Smooth muscle cell of the pulmonary artery (primary cell): Measurements from ENCODE around the gene GCLM. TPM values are rescaled to one million over a fixed set of nuclear protein-coding genes. Genes with fewer than 3 reads are reported as not detected.

ENCODE experiments used
- total RNA-seq: library from RNA; depleted of rRNA; stranded (reverse); fragments of >200 nt; gene quantifications from 2 replicates; pipeline ENCODE4 v1.2.3, GENCODE V29; 2014

GCLM gene, protein sequence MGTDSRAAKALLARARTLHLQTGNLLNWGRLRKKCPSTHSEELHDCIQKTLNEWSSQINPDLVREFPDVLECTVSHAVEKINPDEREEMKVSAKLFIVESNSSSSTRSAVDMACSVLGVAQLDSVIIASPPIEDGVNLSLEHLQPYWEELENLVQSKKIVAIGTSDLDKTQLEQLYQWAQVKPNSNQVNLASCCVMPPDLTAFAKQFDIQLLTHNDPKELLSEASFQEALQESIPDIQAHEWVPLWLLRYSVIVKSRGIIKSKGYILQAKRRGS
- 20.9 and 31.1 TPM in 2 replicates for total RNA-seq

DNA sequence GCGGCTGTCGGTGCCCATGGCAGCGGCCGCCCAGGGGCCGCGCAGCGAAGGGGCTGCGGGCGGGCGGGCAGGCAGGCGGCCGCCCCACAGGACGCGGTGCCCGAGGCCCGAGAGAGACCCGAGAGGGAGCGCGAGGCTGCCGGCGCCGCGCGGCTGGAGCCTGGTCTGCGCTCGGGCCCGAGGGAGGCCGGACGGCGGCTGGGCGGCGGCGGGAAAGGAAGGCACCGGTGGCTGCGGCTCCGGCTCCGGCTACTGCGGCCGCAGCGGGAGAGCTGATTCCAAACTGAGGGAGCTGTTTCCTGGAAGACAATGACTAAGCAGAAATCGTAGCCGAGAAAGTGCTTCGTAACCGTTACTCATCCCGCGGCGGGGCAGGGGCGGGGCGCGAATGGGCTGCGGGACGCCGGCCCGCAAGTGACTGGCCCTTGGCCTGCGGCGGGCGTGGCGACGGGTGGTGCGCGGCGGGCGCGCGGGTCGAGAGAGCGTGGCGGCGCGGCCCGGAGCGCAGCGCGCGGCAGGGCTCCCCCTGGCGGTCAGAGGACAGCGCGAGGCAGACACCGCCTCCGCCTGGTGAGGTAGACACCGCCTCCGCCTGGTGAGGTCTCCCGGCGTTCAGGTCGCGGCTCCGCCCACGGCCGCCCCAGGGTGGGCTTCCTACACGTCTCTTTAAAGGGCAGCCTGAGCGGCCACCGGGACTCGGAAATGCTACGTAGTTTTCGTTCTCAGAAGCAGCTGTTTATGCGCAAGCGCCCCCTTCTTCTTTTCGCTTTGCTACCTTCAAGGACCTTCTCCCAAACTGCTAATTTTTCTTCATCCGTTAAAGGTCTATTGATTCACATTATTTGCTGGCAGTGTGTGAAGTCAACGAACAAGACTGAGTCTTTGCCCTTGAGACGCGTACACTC lies at the start of gene GCLM:
Gene GCLM, minus strand, starts transcription at position 285 of the 905 bp plus-strand sequence. Its CDS starts 267 bp downstream, at position 18.

DNA sequence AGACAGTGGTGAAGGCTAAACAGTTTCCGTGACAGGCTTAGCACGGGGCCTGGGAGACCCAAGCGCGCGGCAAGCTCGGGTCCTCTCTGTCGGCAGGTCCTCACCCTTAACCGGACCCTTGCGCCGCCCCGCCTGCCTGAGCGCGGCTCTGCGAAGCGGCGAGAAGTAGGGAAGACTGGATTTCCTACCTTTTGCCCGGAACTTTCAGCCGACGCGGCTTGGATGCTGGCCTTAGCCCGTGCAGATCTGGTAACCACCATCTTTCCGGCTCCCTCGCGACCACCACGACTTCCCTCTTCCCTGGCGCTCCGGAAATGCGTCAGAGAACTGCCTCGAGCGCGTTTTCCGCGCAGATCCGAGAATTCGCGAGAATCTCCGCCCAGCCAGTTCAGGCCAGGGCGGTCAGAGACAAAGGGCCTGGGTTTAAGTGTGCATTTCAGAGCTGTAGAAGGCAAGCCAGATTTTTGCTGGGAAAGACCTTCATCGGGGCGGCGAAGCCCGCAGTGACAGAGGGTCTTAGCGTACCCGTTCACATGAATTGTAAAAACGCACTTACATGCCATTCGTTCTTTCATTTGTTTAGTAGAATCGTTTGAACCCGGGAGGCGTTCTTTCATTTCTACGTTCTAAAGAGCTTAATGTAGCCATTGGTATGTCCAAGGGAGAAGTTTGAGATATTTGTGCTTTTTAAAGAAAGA lies 30.2 kb downstream of the GCLM start, which contains the start of gene DNTTIP2:
Gene DNTTIP2, minus strand, starts transcription at position 318 of the 698 bp plus-strand sequence. Its CDS starts 58 bp downstream, at position 260.

Other genes with a start within 250 kb of the GCLM start
- gene BCAR3, start 227.6 kb downstream of the GCLM start, total RNA-seq, result 19.8 and 52.3 TPM in 2 replicates
- 22.2 and 26.9 TPM in 2 replicates for gene DNTTIP2, start 30.2 kb downstream of the GCLM start, total RNA-seq
- 0.65 and 0.83 TPM in 2 replicates for gene ABCA4, start 211.7 kb upstream of the GCLM start, total RNA-seq